HEK293 (cell line): ENCODE data around the gene PICALM.
"Not testable (repeated sequence)": the region's sequence is repeated elsewhere in the genome, so short reads cannot be mapped to it uniquely, and the experiment has no call there.

Experiments used
- CTCF ChIA-PET: fragments of 350-600 bp; formaldehyde crosslinking; extraction: SDS; loops from one replicate; lab custom pipeline; 2021; ENCODE audit warnings: antibody characterized with exemption; lab: Yijun Ruan, JAX
- POLR2A ChIA-PET: fragments of 300-600 bp; formaldehyde crosslinking; extraction: SDS; loops from one replicate; lab custom pipeline; 2020; ENCODE audit warnings: antibody characterized with exemption, inconsistent platforms; lab: Yijun Ruan, JAX
- H3K27ac ChIP-seq: fragments of 200-500 bp; sonication (Bioruptor generic); 2 replicates; pipeline ENCODE4 v1.5.1; 2014; ENCODE audit warnings: low read depth, low read length, control low read depth, inconsistent platforms; ENCODE audit errors: extremely low read depth
- H3K36me3 ChIP-seq, 2 experiments: fragments of 200-500 bp in 1 of 2; sonication (Bioruptor generic) in 1 of 2; 1 replicate in 1 of 2; 2 replicates in 1 of 2; pipeline ENCODE4 v1.5.1; 2014 to 2017; ENCODE audit warnings: inconsistent platforms in 2 of 2, low read length in 2 of 2; ENCODE audit not compliant: control insufficient read depth in 2 of 2, insufficient read depth in 1 of 2
- H3K4me1 ChIP-seq: fragments of 200-500 bp; sonication (Bioruptor generic); 2 replicates; pipeline ENCODE4 v1.5.1; 2014; ENCODE audit warnings: mild to moderate bottlenecking, low read length, inconsistent platforms; ENCODE audit not compliant: control insufficient read depth, insufficient read depth
- H3K4me3 ChIP-seq: 2 replicates; pipeline ENCODE4 v1.5.1; 2011; ENCODE audit warnings: low read depth, mild to moderate bottlenecking, control low read depth, low read length, moderate library complexity
- H3K9me3 ChIP-seq: fragments of 200-500 bp; sonication (Bioruptor generic); 2 replicates; pipeline ENCODE4 v1.5.1; 2014; ENCODE audit warnings: low read depth, low read length, inconsistent platforms; ENCODE audit not compliant: control insufficient read depth, insufficient read depth
- HIC1 ChIP-seq: fragments of 450-650 bp; formaldehyde crosslinking; IDR thresholded peaks from 2 replicates; pipeline ENCODE4 v1.5.1; 2016; ENCODE audit warnings: missing biosample characterization, missing genetic modification characterization
- KLF7 ChIP-seq: fragments of 450-650 bp; formaldehyde crosslinking; IDR thresholded peaks from 2 replicates; pipeline ENCODE4 v1.5.1; 2016; ENCODE audit warnings: missing biosample characterization, missing genetic modification characterization, borderline replicate concordance
- PRDM1 ChIP-seq: fragments of 450-650 bp; formaldehyde crosslinking; IDR thresholded peaks from 2 replicates; pipeline ENCODE4; 2016; ENCODE audit warnings: missing biosample characterization, missing genetic modification characterization
- PRDM2 ChIP-seq: fragments of 450-650 bp; formaldehyde crosslinking; IDR thresholded peaks from 2 replicates; pipeline ENCODE4 v1.5.1; 2016; ENCODE audit warnings: missing biosample characterization, missing genetic modification characterization, borderline replicate concordance
- ZBTB11 ChIP-seq: fragments of 450-650 bp; formaldehyde crosslinking; conservative IDR thresholded peaks from 2 replicates; pipeline ENCODE4 v1.5.1; 2016; ENCODE audit warnings: low read depth, missing biosample characterization, missing genetic modification characterization
- ZEB2 ChIP-seq: fragments of 450-650 bp; formaldehyde crosslinking; IDR thresholded peaks from 2 replicates; pipeline ENCODE4 v1.5.1; 2016; ENCODE audit warnings: missing biosample characterization, missing genetic modification characterization
- ZNF146 ChIP-seq: fragments of 450-650 bp; formaldehyde crosslinking; IDR thresholded peaks from 2 replicates; pipeline ENCODE4 v1.5.1; 2016; ENCODE audit warnings: missing biosample characterization, missing genetic modification characterization
- ZNF155 ChIP-seq: fragments of 450-650 bp; formaldehyde crosslinking; IDR thresholded peaks from 2 replicates; pipeline ENCODE4 v1.5.1; 2016; ENCODE audit warnings: missing biosample characterization, missing genetic modification characterization
- ZNF19 ChIP-seq: fragments of 450-650 bp; formaldehyde crosslinking; IDR thresholded peaks from 2 replicates; pipeline ENCODE4; 2016; ENCODE audit warnings: missing biosample characterization, missing genetic modification characterization, low read depth
- ZNF214 ChIP-seq: fragments of 450-650 bp; formaldehyde crosslinking; IDR thresholded peaks from 2 replicates; pipeline ENCODE4 v1.5.1; 2017; ENCODE audit warnings: missing biosample characterization, mild to moderate bottlenecking, missing genetic modification characterization, borderline replicate concordance
- ZNF274 ChIP-seq, 2 experiments: fragments of 200-500 bp in 1 of 2; fragments of 450-650 bp in 1 of 2; sonication (Bioruptor generic) in 1 of 2; formaldehyde crosslinking in 1 of 2; IDR thresholded peaks; 2 replicates each; pipeline versions ENCODE4 v1.5.1 to v1.6.1; 2014 to 2016; ENCODE audit warnings: borderline replicate concordance in 1 of 2, inconsistent platforms in 1 of 2, low read length in 1 of 2, missing biosample characterization in 1 of 2, missing genetic modification characterization in 1 of 2
- ZNF488 ChIP-seq: fragments of 450-650 bp; formaldehyde crosslinking; IDR thresholded peaks from 2 replicates; pipeline ENCODE4 v1.5.1; 2016; ENCODE audit warnings: missing biosample characterization, missing genetic modification characterization
- ZNF530 ChIP-seq: fragments of 450-650 bp; formaldehyde crosslinking; IDR thresholded peaks from 2 replicates; pipeline ENCODE4 v1.5.1; 2016; ENCODE audit warnings: low read depth, missing biosample characterization, missing genetic modification characterization
- ZNF580 ChIP-seq: fragments of 450-650 bp; formaldehyde crosslinking; IDR thresholded peaks from 2 replicates; pipeline ENCODE4 v1.5.1; 2016; ENCODE audit warnings: missing biosample characterization, missing genetic modification characterization
- ZNF624 ChIP-seq: fragments of 450-650 bp; formaldehyde crosslinking; IDR thresholded peaks from 2 replicates; pipeline ENCODE4 v1.5.1; 2017; ENCODE audit warnings: missing biosample characterization, missing genetic modification characterization

Gene PICALM

GRCh38 chr11:85952108-85952485 lies 116.8 kb downstream of the PICALM start:
- POLR2A ChIA-PET, H3K9me3 ChIP-seq, H3K4me1 ChIP-seq, CTCF ChIA-PET, H3K27ac ChIP-seq, H3K4me3 ChIP-seq: not testable (repeated sequence)
- TF ChIP-seq ZNF580 (tag by site-specific recombination) (0 out of 2 replicates have a peak, but pooled peaks have one; percentile 22), ZNF146 (peak; percentile 96)
- peaks cover 0 to 26% of the 10 kb centered on the region in 2 experiments; a peak in 1 of 3 replicates for H3K36me3 ChIP-seq

- Histone ChIP-seq H3K27ac (no peak overlapping the region), H3K36me3 (peaks cover 0 to 23% of the 10 kb centered on the region in 2 experiments; a peak in 1 of 3 replicates), H3K9me3 (no peaks in the 10 kb centered on the region), H3K4me3 (no peak overlapping the region), H3K4me1 (no peaks in the 10 kb centered on the region)
- ChIA-PET CTCF (interaction anchor here (0.6 to 0.7 kb wide), 4 partner anchors 23 to 854 kb away, joined by 3 read pairs; no protein-coding TSS in a partner anchor), POLR2A (no interaction called here)
- no peak for TF ChIP-seq HIC1 (tag by site-specific recombination)
- no peak for TF ChIP-seq KLF7
- TF ChIP-seq ZNF488 (tag by site-specific recombination), result no peak
- no peak for TF ChIP-seq ZNF530
- no peak for TF ChIP-seq ZNF155
- TF ChIP-seq ZEB2, result no peak
- TF ChIP-seq PRDM1 (tag by site-specific recombination), result no peak
- no peak for TF ChIP-seq ZNF214 (tag by site-specific recombination)
- TF ChIP-seq ZNF146, result no peak
- TF ChIP-seq ZNF274 (IDR thresholded peaks at IDR 0.05; ENCODE audit: low read length), result no peak
- TF ChIP-seq ZNF274 (tag by site-specific recombination; IDR thresholded peaks at IDR 0.05; ENCODE audit: borderline replicate concordance), result no peak
- TF ChIP-seq ZNF19 (tag by site-specific recombination), result no peak
- no peak for TF ChIP-seq ZBTB11 (tag by site-specific recombination)
- no peak for TF ChIP-seq ZNF624 (tag by site-specific recombination)
Measured at GRCh38 chr11:85951428-85952107, 117.3 kb downstream of the PICALM start.

- no peak for TF ChIP-seq PRDM2 (tag by site-specific recombination)
- Histone ChIP-seq H3K4me3 (no peak overlapping the region), H3K9me3 (no peaks in the 10 kb centered on the region), H3K36me3 (peaks cover 0 to 17% of the 10 kb centered on the region in 2 experiments; a peak in 1 of 3 replicates), H3K27ac (no peak overlapping the region), H3K4me1 (no peaks in the 10 kb centered on the region)
- ChIA-PET POLR2A (no interaction called here), CTCF (interaction anchor here (0.6 to 0.7 kb wide), 4 partner anchors 23 to 855 kb away, joined by 3 read pairs; no protein-coding TSS in a partner anchor)
Measured at GRCh38 chr11:85951049-85951405, 117.9 kb downstream of the PICALM start.
